ENCODE results near the gene MYRIP.

The MYRIP gene

GRCh38 chr3:39910135-39910534 is 100.7 kb downstream of the MYRIP start:
- DNase-seq = no peak

GRCh38 chr3:39910826-39911464 is 101.5 kb downstream of the MYRIP start:
- no peak for DNase-seq

- no peak for DNase-seq
Observed at GRCh38 chr3:39911465-39912309, 102.3 kb downstream of the MYRIP start.

GRCh38 chr3:39915027-39915426 is 105.6 kb downstream of the MYRIP start:
- DNase-seq = no peak

- no peak for DNase-seq
Observed at GRCh38 chr3:39917065-39917773, 107.8 kb downstream of the MYRIP start.

GRCh38 chr3:39919281-39919680 is 109.9 kb downstream of the MYRIP start:
- no peak for DNase-seq

- no peak for DNase-seq
Observed at GRCh38 chr3:39920271-39920670, 110.9 kb downstream of the MYRIP start.

GRCh38 chr3:39927479-39927878 is 118.1 kb downstream of the MYRIP start:
- DNase-seq = no peak

- DNase-seq = no peak
Observed at GRCh38 chr3:39933986-39934693, 124.7 kb downstream of the MYRIP start.

GRCh38 chr3:39934696-39935095 is 125.3 kb downstream of the MYRIP start:
- no peak for DNase-seq

GRCh38 chr3:39935261-39935660 is 125.9 kb downstream of the MYRIP start:
- no peak for DNase-seq

GRCh38 chr3:39936848-39937247 is 127.4 kb downstream of the MYRIP start:
- no peak for DNase-seq

- no peak for DNase-seq
Observed at GRCh38 chr3:39937315-39937714, 127.9 kb downstream of the MYRIP start.

- no peak for DNase-seq
Observed at GRCh38 chr3:39937874-39938273, 128.5 kb downstream of the MYRIP start.

GRCh38 chr3:39941931-39942330 is 132.5 kb downstream of the MYRIP start:
- peak; percentile 28 for DNase-seq

GRCh38 chr3:39960515-39961191 is 151.2 kb downstream of the MYRIP start:
- no peak for DNase-seq

GRCh38 chr3:39961230-39961629 is 151.8 kb downstream of the MYRIP start:
- no peak for DNase-seq

- no peak for DNase-seq
Observed at GRCh38 chr3:39962581-39962980, 153.2 kb downstream of the MYRIP start.

GRCh38 chr3:39965461-39965860 is 156.1 kb downstream of the MYRIP start:
- no peak for DNase-seq

GRCh38 chr3:39965997-39966396 is 156.6 kb downstream of the MYRIP start:
- DNase-seq = no peak

GRCh38 chr3:39970982-39971381 is 161.6 kb downstream of the MYRIP start:
- DNase-seq = no peak

GRCh38 chr3:39971559-39972031 is 162.2 kb downstream of the MYRIP start:
- no peak for DNase-seq

All from NCI-H510A treated with DMSO at 0.1 percent for 48 hours (cell line).